H1 (cell line): ENCODE data around the gene TRIM40. TPM values are rescaled to one million over a fixed set of nuclear protein-coding genes. Genes with fewer than 3 reads are reported as not detected.

Experiments used
- CTCF ChIA-PET: fragments of 300-600 bp; sonication (Branson Sonifier 250); formaldehyde crosslinking; loops from one replicate; lab custom pipeline; 2021; ENCODE audit not compliant: partially characterized antibody; lab: Charles Lee
- POLR2A ChIA-PET: fragments of 300-600 bp; sonication (Branson Sonifier 250); formaldehyde crosslinking; loops from one replicate; lab custom pipeline; 2021; ENCODE audit warnings: inconsistent platforms; ENCODE audit not compliant: partially characterized antibody; lab: Charles Lee
- DNase-seq, 2 experiments: peaks; one replicate each; pipeline versions ENCODE4 v3.0.0 to v3.0.0-alpha.2; 2010 to 2022; ENCODE audit warnings: low spot score in 2 of 2, low read depth in 1 of 2, mixed read lengths in 1 of 2
- FAIRE-seq: peaks from 2 replicates; lab custom pipeline; 2011; peaks lifted over from hg19 to GRCh38; lab: Jason Lieb, UNC
- H2AFZ ChIP-seq: 2 replicates; pipeline ENCODE4 v1.8.1; 2012; ENCODE audit warnings: low read length, inconsistent platforms
- H2AK5ac ChIP-seq: 2 replicates; pipeline ENCODE4 v1.6.1; 2013; ENCODE audit warnings: low read depth, low read length
- H2BK120ac ChIP-seq: replicated peaks from 2 replicates; pipeline ENCODE3; 2013; ENCODE audit warnings: low read depth, low read length, inconsistent platforms
- H2BK12ac ChIP-seq: 2 replicates; pipeline ENCODE4 v1.6.1; 2013; ENCODE audit warnings: low read depth, low read length
- H2BK15ac ChIP-seq: 2 replicates; pipeline ENCODE4 v1.6.1; 2013; ENCODE audit warnings: low read length
- H2BK20ac ChIP-seq: 2 replicates; pipeline ENCODE4 v1.6.1; 2013; ENCODE audit warnings: low read length
- H2BK5ac ChIP-seq: 2 replicates; pipeline ENCODE4 v1.6.1; 2013; ENCODE audit warnings: low read depth, low read length
- H3K14ac ChIP-seq: 2 replicates; pipeline ENCODE4 v1.6.1; 2013; ENCODE audit warnings: inconsistent platforms; ENCODE audit not compliant: insufficient read length
- H3K18ac ChIP-seq: 2 replicates; pipeline ENCODE4 v1.6.1; 2013; ENCODE audit warnings: low read length; ENCODE audit errors: extremely low read depth
- H3K23ac ChIP-seq: 2 replicates; pipeline ENCODE4 v1.6.1; 2013; ENCODE audit warnings: inconsistent platforms; ENCODE audit not compliant: insufficient read length
- H3K23me2 ChIP-seq: 2 replicates; pipeline ENCODE4 v1.6.1; 2013; ENCODE audit warnings: low read depth, low read length
- H3K27ac ChIP-seq: 2 replicates; pipeline ENCODE4 v1.6.1; 2011; ENCODE audit warnings: low read depth, low read length, inconsistent platforms
- H3K27me3 ChIP-seq, 4 experiments: replicated peaks in 1 of 4; 1 replicate in 1 of 4; 2 replicates in 3 of 4; pipeline versions ENCODE4 v1.6.1 to v1.8.1; 2011 to 2013; ENCODE audit warnings: low read length in 3 of 4, mild to moderate bottlenecking in 3 of 4, inconsistent platforms in 2 of 4, mixed read lengths in 2 of 4, moderate library complexity in 1 of 4; ENCODE audit not compliant: control insufficient read depth in 3 of 4, insufficient read depth in 3 of 4; ENCODE audit errors: extremely low read depth in 1 of 4
- H3K36me3 ChIP-seq, 4 experiments: 2 replicates each; pipeline versions ENCODE4 v1.6.1 to v1.8.1; 2011 to 2013; ENCODE audit warnings: mild to moderate bottlenecking in 4 of 4, low read length in 3 of 4, moderate library complexity in 2 of 4, control low read depth in 1 of 4, inconsistent platforms in 1 of 4; ENCODE audit not compliant: insufficient read depth in 4 of 4, control insufficient read depth in 2 of 4
- H3K4ac ChIP-seq: replicated peaks from 2 replicates; pipeline ENCODE3; 2013; ENCODE audit warnings: low read length, low read depth, mixed read lengths, inconsistent platforms; ENCODE audit not compliant: insufficient read length
- H3K4me1 ChIP-seq, 4 experiments: replicated peaks in 1 of 4; 1 replicate in 1 of 4; 2 replicates in 3 of 4; pipeline versions ENCODE4 v1.6.1 to v1.8.1; 2011 to 2013; ENCODE audit warnings: low read length in 3 of 4, inconsistent platforms in 2 of 4, mixed read lengths in 1 of 4; ENCODE audit not compliant: insufficient read depth in 4 of 4, control insufficient read depth in 3 of 4
- H3K4me2 ChIP-seq, 2 experiments: 2 replicates each; pipeline versions ENCODE4 v1.6.1 to v1.8.1; 2011 to 2013; ENCODE audit warnings: low read depth in 2 of 2, low read length in 2 of 2, control low read depth in 1 of 2, inconsistent platforms in 1 of 2, mild to moderate bottlenecking in 1 of 2; ENCODE audit not compliant: insufficient read depth in 1 of 2
- H3K4me3 ChIP-seq, 4 experiments: fragments of 200-600, 300-600 bp in 1 of 4; sonication (generic), shearing (Covaris generic), sonication (Bioruptor Twin) in 1 of 4; 2 replicates each; pipeline versions ENCODE4 v1.5.1 to v1.8.1; 2011 to 2016; ENCODE audit warnings: low read length in 4 of 4, low read depth in 3 of 4, control low read depth in 2 of 4, inconsistent platforms in 2 of 4, mild to moderate bottlenecking in 2 of 4, mixed read lengths in 1 of 4, moderate library complexity in 1 of 4; ENCODE audit not compliant: insufficient read depth in 2 of 4; ENCODE audit errors: extremely low read depth in 1 of 4
- H3K56ac ChIP-seq: replicated peaks from 2 replicates; pipeline ENCODE3; 2013; ENCODE audit warnings: low read depth, mild to moderate bottlenecking, mixed read lengths, low read length, inconsistent platforms; ENCODE audit not compliant: insufficient read length
- H3K79me1 ChIP-seq: 2 replicates; pipeline ENCODE4 v1.6.1; 2013; ENCODE audit warnings: low read depth, low read length, control low read depth
- H3K79me2 ChIP-seq, 2 experiments: 2 replicates each; pipeline versions ENCODE4 v1.6.1 to v1.8.1; 2012 to 2013; ENCODE audit warnings: low read length in 2 of 2, mild to moderate bottlenecking in 2 of 2, inconsistent platforms in 1 of 2; ENCODE audit not compliant: insufficient read depth in 2 of 2, control insufficient read depth in 1 of 2
- H3K9ac ChIP-seq, 4 experiments: replicated peaks in 1 of 4; 1 replicate in 1 of 4; 2 replicates in 3 of 4; pipeline versions ENCODE4 v1.6.1 to v1.8.1; 2011 to 2013; ENCODE audit warnings: low read depth in 3 of 4, low read length in 3 of 4, control low read depth in 2 of 4, mild to moderate bottlenecking in 2 of 4, moderate library complexity in 2 of 4, inconsistent platforms in 1 of 4; ENCODE audit errors: extremely low read depth in 1 of 4
- H3K9me3 ChIP-seq, 2 experiments: 2 replicates each; pipeline versions ENCODE4 v1.6.1 to v1.8.1; 2012 to 2013; ENCODE audit warnings: mild to moderate bottlenecking in 2 of 2, moderate library complexity in 2 of 2, control low read depth in 1 of 2, inconsistent platforms in 1 of 2, low read depth in 1 of 2, low read length in 1 of 2, mixed read lengths in 1 of 2; ENCODE audit not compliant: insufficient read depth in 2 of 2
- H4K20me1 ChIP-seq, 2 experiments: replicated peaks in 1 of 2; 2 replicates each; pipeline versions ENCODE3 to v1.8.1; 2011 to 2013; ENCODE audit warnings: inconsistent platforms in 2 of 2, low read length in 2 of 2, mild to moderate bottlenecking in 1 of 2; ENCODE audit not compliant: insufficient read depth in 2 of 2, control insufficient read depth in 1 of 2
- H4K5ac ChIP-seq: 2 replicates; pipeline ENCODE4 v1.6.1; 2013; ENCODE audit warnings: low read length, low read depth, mixed read lengths, inconsistent platforms; ENCODE audit not compliant: insufficient read length
- H4K8ac ChIP-seq: 2 replicates; pipeline ENCODE4 v1.8.0; 2013; ENCODE audit warnings: mild to moderate bottlenecking, moderate library complexity, low read length, inconsistent platforms; ENCODE audit not compliant: insufficient read depth; ENCODE audit errors: extremely low read depth
- H4K91ac ChIP-seq: replicated peaks from 2 replicates; pipeline ENCODE3; 2013; ENCODE audit warnings: low read length, mixed read lengths, inconsistent platforms; ENCODE audit not compliant: insufficient read length
- EZH2 ChIP-seq: fragments of 200-600 bp; sonication (generic); IDR thresholded peaks from 2 replicates; pipeline ENCODE4 v1.7.1; 2012; ENCODE audit warnings: low read depth, mild to moderate bottlenecking, moderate library complexity, low read length, inconsistent platforms; ENCODE audit not compliant: severe bottlenecking
- FOSL1 ChIP-seq: IDR thresholded peaks from 2 replicates; pipeline ENCODE4 v1.6.1; 2011; ENCODE audit warnings: mild to moderate bottlenecking, low read depth, low read length, moderate library complexity; ENCODE audit not compliant: insufficient read depth
- RXRA ChIP-seq: IDR thresholded peaks from 2 replicates; pipeline ENCODE4 v1.6.1; 2011; ENCODE audit warnings: low read depth, mild to moderate bottlenecking, low read length, moderate library complexity; ENCODE audit not compliant: insufficient read depth
- ZNF274 ChIP-seq: IDR thresholded peaks from 2 replicates; pipeline ENCODE4 v1.7.0; 2012; ENCODE audit warnings: low read length, borderline replicate concordance; ENCODE audit errors: extremely low read depth
- WGBS, 2 experiments: shearing (Covaris generic) in 1 of 2; methylation state at CpG; one replicate each; pipeline versions ENCODE4 v1.1.6 to v1.1.7; 2013 to 2015; ENCODE audit warnings: low lambda C conversion rate in 2 of 2, mixed read lengths in 2 of 2, inconsistent platforms in 1 of 2, low coverage in 1 of 2, missing lambda C conversion rate in 1 of 2; ENCODE audit not compliant: insufficient replicate concordance in 2 of 2, insufficient coverage in 1 of 2, insufficient read length in 1 of 2; ENCODE audit errors: extremely low coverage in 1 of 2, missing lambda C conversion rate in 1 of 2; 5-methylcytosine and 5-hydroxymethylcytosine counted together
- polyA plus RNA-seq, 7 experiments: library from polyadenylated mRNA; depleted of rRNA in 3 of 7; stranded (reverse) in 5 of 7; unstranded in 2 of 7; fragments of >200 nt in 5 of 7; fragments of 200-250 nt in 2 of 7; gene quantifications; 1 replicate in 5 of 7; 2 replicates in 1 of 7; 4 replicates in 1 of 7; pipeline versions ENCODE4 v1.2.1 to v1.2.3, GENCODE V29; 2011 to 2013; ENCODE audit warnings: missing spikeins in 2 of 7, mixed read lengths in 2 of 7
- total RNA-seq: library from RNA; stranded (reverse); fragmentation: NEBNext Ultra II Directional; extraction: Animal tissue kit (Norgen Biotek cat#: 25700); gene quantifications from 2 replicates; pipeline ENCODE4 v1.2.1, GENCODE V29; 2021
- TF ChIP-seq, protein P1 (sequence below), 3 experiments: IDR thresholded peaks; 1 replicate in 2 of 3; 2 replicates in 1 of 3; pipeline versions ENCODE4 v1.5.1 to v1.6.1; 2011; ENCODE audit warnings: low read length in 3 of 3, mild to moderate bottlenecking in 3 of 3, inconsistent platforms in 2 of 3, low read depth in 1 of 3, moderate library complexity in 1 of 3; ENCODE audit not compliant: insufficient read depth in 1 of 3; ENCODE audit errors: control extremely low read depth in 1 of 3

Gene TRIM40
- total and polyA plus RNA-seq, 2 of the 8 experiments (the other 6 are each of a cell fraction or from before 2014, with no cell fraction given) = not detected

DNA sequence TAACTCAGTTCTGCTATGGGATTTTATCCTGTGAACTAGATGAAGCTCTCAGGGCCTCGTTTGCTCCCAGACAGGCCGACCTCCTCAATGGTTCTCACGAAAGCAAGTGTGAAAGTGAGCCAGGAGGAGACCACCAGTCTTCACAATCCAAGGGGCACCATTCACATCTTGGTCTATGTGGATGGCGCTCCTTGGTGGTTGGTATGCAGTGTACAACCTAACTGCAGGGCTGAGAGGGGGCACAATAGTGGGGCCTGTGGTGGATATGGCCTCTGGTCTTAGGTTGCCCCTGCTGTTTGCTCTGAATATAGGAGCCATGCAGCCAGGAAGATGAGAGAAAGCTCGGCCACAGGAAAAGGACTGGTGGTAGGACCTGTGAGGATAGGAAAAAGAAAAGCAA is 52.6 kb downstream of the TRIM40 start:
- Histone ChIP-seq H3K79me1 (no peaks in the 10 kb centered on the region), H2BK15ac (no peak overlapping the region), H4K20me1 (peaks cover 0 to 7% of the 10 kb centered on the region in 2 experiments), H3K56ac (no peak overlapping the region), H2BK120ac (no peak overlapping the region), H3K18ac (no peak overlapping the region), H3K27ac (no peak overlapping the region), H3K9me3 (no peaks in the 10 kb centered on the region; a peak in 1 of 4 replicates), H4K5ac (no peak overlapping the region), H2AFZ (no peak overlapping the region), H2BK12ac (no peak overlapping the region), H3K23me2 (no peaks in the 10 kb centered on the region), H4K91ac (no peak overlapping the region), H4K8ac (no peak overlapping the region), H3K4me1 (no peaks in the 10 kb centered on the region), H3K79me2 (no peaks in the 10 kb centered on the region), H3K27me3 (no peaks in the 10 kb centered on the region; a peak in 1 of 7 replicates), H3K9ac (no peak overlapping the region), H3K4me2 (no peak overlapping the region), H3K4me3 (no peak overlapping the region), H3K4ac (no peak overlapping the region), H3K14ac (no peak overlapping the region), H2AK5ac (no peak overlapping the region), H2BK5ac (no peak overlapping the region), H3K36me3 (peaks cover 5 to 45% (median 33%) of the 10 kb centered on the region in 4 experiments; a peak in 7 of 8 replicates), H2BK20ac (no peak overlapping the region), H3K23ac (no peak overlapping the region)
- ChIA-PET CTCF (interaction anchor here (1.0 to 1.1 kb wide), 2 partner anchors 10 to 18 kb away, joined by 3 to 4 read pairs; no protein-coding TSS in a partner anchor), POLR2A (interaction anchor here (0.9 kb wide), 1 partner anchor 9 kb away, joined by 3 read pairs; no protein-coding TSS in a partner anchor)
- DNase-seq = no peak
- FAIRE-seq = no peak
- TF ChIP-seq, protein P1, sequence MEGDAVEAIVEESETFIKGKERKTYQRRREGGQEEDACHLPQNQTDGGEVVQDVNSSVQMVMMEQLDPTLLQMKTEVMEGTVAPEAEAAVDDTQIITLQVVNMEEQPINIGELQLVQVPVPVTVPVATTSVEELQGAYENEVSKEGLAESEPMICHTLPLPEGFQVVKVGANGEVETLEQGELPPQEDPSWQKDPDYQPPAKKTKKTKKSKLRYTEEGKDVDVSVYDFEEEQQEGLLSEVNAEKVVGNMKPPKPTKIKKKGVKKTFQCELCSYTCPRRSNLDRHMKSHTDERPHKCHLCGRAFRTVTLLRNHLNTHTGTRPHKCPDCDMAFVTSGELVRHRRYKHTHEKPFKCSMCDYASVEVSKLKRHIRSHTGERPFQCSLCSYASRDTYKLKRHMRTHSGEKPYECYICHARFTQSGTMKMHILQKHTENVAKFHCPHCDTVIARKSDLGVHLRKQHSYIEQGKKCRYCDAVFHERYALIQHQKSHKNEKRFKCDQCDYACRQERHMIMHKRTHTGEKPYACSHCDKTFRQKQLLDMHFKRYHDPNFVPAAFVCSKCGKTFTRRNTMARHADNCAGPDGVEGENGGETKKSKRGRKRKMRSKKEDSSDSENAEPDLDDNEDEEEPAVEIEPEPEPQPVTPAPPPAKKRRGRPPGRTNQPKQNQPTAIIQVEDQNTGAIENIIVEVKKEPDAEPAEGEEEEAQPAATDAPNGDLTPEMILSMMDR (IDR thresholded peaks at IDR 0.05; ENCODE audit: control extremely low read depth in 1 of 3, insufficient read depth in 1 of 3, low read depth in 1 of 3, low read length in 3 of 3) = peak in 1 of 3 experiments; percentile 2; a peak in 1 of 4 replicates
- TF ChIP-seq FOSL1 (no peak), EZH2 (no peak), ZNF274 (no peak), RXRA (no peak)
- WGBS, 2 experiments = 89% methylated on average over 5 of the region's 5 CpGs; no CpG with 5 or more reads in 1 of the 2 experiments
